Activated naive CD4-positive, alpha-beta T cell treated with anti-CD3 and anti-CD28 coated beads, Interleukin-2, amount 10 ng/mL, durations not matched to agents 7 days and 5 days (primary cell): Measurements from ENCODE around the gene CSNK1G3.

ENCODE experiments used
- CTCF ChIA-PET: fragments of 350-600 bp; sonication (Branson Sonifier 250); formaldehyde crosslinking; loops from one replicate; lab custom pipeline; 2021; ENCODE audit warnings: antibody characterized with exemption; lab: Charles Lee
- DNase-seq: peaks from one replicate; pipeline ENCODE4 v3.0.0-alpha.2; 2020
- H3K27ac Mint-ChIP-seq: one replicate; pipeline ENCODE4 v1.8.0; 2021; ENCODE audit warnings: mild to moderate bottlenecking, moderate library complexity, mixed read lengths
- H3K27me3 Mint-ChIP-seq: one replicate; pipeline ENCODE4 v1.8.0; 2021; ENCODE audit warnings: mild to moderate bottlenecking, mixed read lengths
- H3K36me3 Mint-ChIP-seq: one replicate; pipeline ENCODE4 v1.8.0; 2021; ENCODE audit warnings: mixed read lengths
- H3K4me1 Mint-ChIP-seq: one replicate; pipeline ENCODE4 v1.8.0; 2021; ENCODE audit warnings: mixed read lengths
- H3K4me3 Mint-ChIP-seq: one replicate; pipeline ENCODE4 v1.8.0; 2021; ENCODE audit warnings: mild to moderate bottlenecking, moderate library complexity, mixed read lengths
- H3K9me3 Mint-ChIP-seq: one replicate; pipeline ENCODE4 v1.8.0; 2021; ENCODE audit warnings: mixed read lengths

Gene CSNK1G3

DNA sequence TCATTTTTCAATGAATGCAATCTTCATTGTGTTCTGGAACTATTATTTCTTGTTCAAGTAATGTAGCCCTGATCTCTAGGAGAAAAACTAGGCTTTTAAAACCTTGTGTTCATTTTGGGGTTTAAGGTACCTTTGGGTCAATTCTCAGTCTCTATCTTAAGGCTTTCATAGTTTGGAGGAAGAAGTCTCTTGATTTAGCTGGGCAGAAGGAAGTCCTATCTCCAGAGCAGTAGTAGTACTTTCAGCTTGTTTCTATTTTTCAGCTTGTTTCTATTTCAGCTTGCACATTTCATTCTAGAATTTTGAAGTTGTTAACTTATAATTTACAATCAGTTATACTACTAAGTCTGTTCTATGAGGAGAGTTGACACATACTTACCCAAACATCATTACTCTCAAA lies 15.2 kb downstream of the CSNK1G3 start:
- DNase-seq, result no peak
- CTCF ChIA-PET, result no interaction called here
- Mint-ChIP-seq H3K4me3 (no peak overlapping the region), H3K36me3 (peaks cover 4% of the 10 kb centered on the region), H3K4me1 (peaks cover 6% of the 10 kb centered on the region), H3K9me3 (no peaks in the 10 kb centered on the region), H3K27me3 (no peaks in the 10 kb centered on the region), H3K27ac (no peak overlapping the region)

- Mint-ChIP-seq H3K27ac (no peak overlapping the region), H3K9me3 (no peaks in the 10 kb centered on the region), H3K27me3 (no peaks in the 10 kb centered on the region), H3K4me1 (peaks cover 6% of the 10 kb centered on the region), H3K4me3 (no peak overlapping the region), H3K36me3 (peaks cover 4% of the 10 kb centered on the region)
- DNase-seq, result no peak
- CTCF ChIA-PET, result no interaction called here
Measured at GRCh38 chr5:123528065-123528464, 16.1 kb downstream of the CSNK1G3 start.

- no peak for DNase-seq
- H3K27ac Mint-ChIP-seq, result no peak overlapping the region
- peaks cover 4% of the 10 kb centered on the region for H3K36me3 Mint-ChIP-seq
- CTCF ChIA-PET, result no interaction called here
- H3K4me3 Mint-ChIP-seq, result no peak overlapping the region
- H3K4me1 Mint-ChIP-seq, result peaks cover 6% of the 10 kb centered on the region
- no peaks in the 10 kb centered on the region for H3K9me3 Mint-ChIP-seq
- no peaks in the 10 kb centered on the region for H3K27me3 Mint-ChIP-seq
Measured at GRCh38 chr5:123528878-123529277, 16.9 kb downstream of the CSNK1G3 start.

DNA sequence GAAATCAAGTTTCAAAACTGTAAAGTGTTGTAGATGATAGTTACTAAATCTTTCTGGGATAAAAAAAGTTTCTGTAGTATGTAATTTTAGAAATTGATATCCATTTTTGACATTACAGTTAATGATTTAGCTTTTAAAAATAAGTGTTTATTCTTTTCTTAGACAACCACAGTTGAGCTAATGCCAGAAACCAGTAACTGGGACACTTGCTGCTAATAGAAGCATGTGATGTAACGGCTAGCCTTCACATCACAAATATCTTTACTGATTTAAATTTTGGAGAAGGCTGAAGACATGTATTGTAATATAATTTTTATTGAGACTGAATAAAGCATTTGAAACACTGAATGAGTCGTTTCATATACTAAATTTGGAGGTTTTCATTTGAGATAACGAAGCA lies 18.8 kb downstream of the CSNK1G3 start:
- H3K27ac Mint-ChIP-seq, result no peak overlapping the region
- no peaks in the 10 kb centered on the region for H3K9me3 Mint-ChIP-seq
- CTCF ChIA-PET, result interaction anchor here (0.9 kb wide), 1 partner anchor 30 kb away, joined by 3 read pairs; no protein-coding TSS in a partner anchor
- H3K4me3 Mint-ChIP-seq, result no peak overlapping the region
- DNase-seq, result no peak
- peaks cover 4% of the 10 kb centered on the region for H3K4me1 Mint-ChIP-seq
- H3K27me3 Mint-ChIP-seq, result no peaks in the 10 kb centered on the region
- peaks cover 4% of the 10 kb centered on the region for H3K36me3 Mint-ChIP-seq

GRCh38 chr5:123535648-123536047 lies 23.7 kb downstream of the CSNK1G3 start:
- Mint-ChIP-seq H3K27me3 (no peaks in the 10 kb centered on the region), H3K27ac (no peak overlapping the region), H3K4me3 (no peak overlapping the region), H3K36me3 (no peaks in the 10 kb centered on the region), H3K9me3 (no peaks in the 10 kb centered on the region), H3K4me1 (no peaks in the 10 kb centered on the region)
- CTCF ChIA-PET, result interaction anchor here (0.6 kb wide), 1 partner anchor 114 kb away, joined by 3 read pairs; no protein-coding TSS in a partner anchor
- DNase-seq, result no peak

- H3K27me3 Mint-ChIP-seq, result no peaks in the 10 kb centered on the region
- no peaks in the 10 kb centered on the region for H3K4me1 Mint-ChIP-seq
- no peak overlapping the region for H3K27ac Mint-ChIP-seq
- H3K36me3 Mint-ChIP-seq, result no peaks in the 10 kb centered on the region
- H3K9me3 Mint-ChIP-seq, result no peaks in the 10 kb centered on the region
- DNase-seq, result no peak
- CTCF ChIA-PET, result no interaction called here
- H3K4me3 Mint-ChIP-seq, result no peak overlapping the region
Measured at GRCh38 chr5:123537256-123537655, 25.3 kb downstream of the CSNK1G3 start.

GRCh38 chr5:123537845-123538244 lies 25.9 kb downstream of the CSNK1G3 start:
- Mint-ChIP-seq H3K9me3 (no peaks in the 10 kb centered on the region), H3K27ac (no peak overlapping the region), H3K36me3 (no peaks in the 10 kb centered on the region), H3K4me3 (no peak overlapping the region), H3K4me1 (peaks cover 4% of the 10 kb centered on the region), H3K27me3 (no peaks in the 10 kb centered on the region)
- no peak for DNase-seq
- CTCF ChIA-PET, result no interaction called here

- Mint-ChIP-seq H3K36me3 (no peaks in the 10 kb centered on the region), H3K27ac (no peak overlapping the region), H3K27me3 (no peaks in the 10 kb centered on the region), H3K9me3 (no peaks in the 10 kb centered on the region), H3K4me3 (no peak overlapping the region), H3K4me1 (peaks cover 12% of the 10 kb centered on the region)
- no peak for DNase-seq
- CTCF ChIA-PET, result no interaction called here
Measured at GRCh38 chr5:123538670-123539459, 26.9 kb downstream of the CSNK1G3 start.

DNA sequence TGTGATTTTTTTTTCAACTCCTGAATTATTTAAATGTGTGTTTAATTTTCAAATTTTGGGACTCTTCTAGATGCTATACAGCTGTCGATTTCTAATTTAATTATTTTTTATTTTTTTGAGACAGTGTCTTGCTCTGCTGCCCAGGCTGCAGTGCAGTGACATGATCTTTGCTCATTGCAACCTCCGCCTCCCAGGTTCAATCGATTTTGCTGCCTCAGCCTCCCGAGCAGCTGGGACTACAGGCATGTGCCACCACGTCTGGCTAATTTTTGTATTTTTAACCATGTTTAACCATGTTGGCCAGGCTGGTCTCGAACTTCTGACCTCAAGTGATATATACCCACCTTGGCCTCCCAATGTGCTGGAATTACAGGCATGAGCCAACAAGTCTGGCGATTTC lies 28.6 kb downstream of the CSNK1G3 start:
- Mint-ChIP-seq H3K27me3 (no peaks in the 10 kb centered on the region), H3K27ac (no peak overlapping the region), H3K9me3 (no peaks in the 10 kb centered on the region), H3K4me3 (no peak overlapping the region), H3K36me3 (no peaks in the 10 kb centered on the region), H3K4me1 (peaks cover 14% of the 10 kb centered on the region)
- DNase-seq, result no peak
- CTCF ChIA-PET, result no interaction called here

DNA sequence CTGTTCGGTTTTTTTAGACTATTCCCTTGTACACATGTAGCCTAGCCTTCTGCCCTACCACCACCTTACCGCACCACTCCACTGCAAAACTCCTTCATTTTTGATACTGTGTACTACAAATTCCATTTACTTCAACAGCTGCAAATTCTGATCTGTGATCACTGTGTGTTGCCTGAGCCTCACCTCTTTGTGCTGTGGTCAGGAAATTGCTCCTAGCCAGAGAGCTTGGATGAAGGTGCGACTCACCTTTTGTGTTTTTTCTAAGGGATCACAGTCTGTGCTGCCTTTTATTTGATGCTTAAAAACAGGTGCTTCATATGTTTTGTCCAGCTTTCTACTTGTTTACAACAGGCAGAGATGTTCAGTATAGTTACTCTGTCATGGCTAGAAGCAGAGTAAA lies 31.5 kb downstream of the CSNK1G3 start:
- Mint-ChIP-seq H3K27ac (no peak overlapping the region), H3K9me3 (no peaks in the 10 kb centered on the region), H3K4me1 (peaks cover 15% of the 10 kb centered on the region), H3K27me3 (no peaks in the 10 kb centered on the region), H3K4me3 (no peak overlapping the region), H3K36me3 (peaks cover 2% of the 10 kb centered on the region)
- CTCF ChIA-PET, result interaction anchor here (1.0 to 1.5 kb wide), 2 partner anchors 29 to 121 kb away, joined by 3 to 4 read pairs; no protein-coding TSS in a partner anchor
- DNase-seq, result no peak

DNA sequence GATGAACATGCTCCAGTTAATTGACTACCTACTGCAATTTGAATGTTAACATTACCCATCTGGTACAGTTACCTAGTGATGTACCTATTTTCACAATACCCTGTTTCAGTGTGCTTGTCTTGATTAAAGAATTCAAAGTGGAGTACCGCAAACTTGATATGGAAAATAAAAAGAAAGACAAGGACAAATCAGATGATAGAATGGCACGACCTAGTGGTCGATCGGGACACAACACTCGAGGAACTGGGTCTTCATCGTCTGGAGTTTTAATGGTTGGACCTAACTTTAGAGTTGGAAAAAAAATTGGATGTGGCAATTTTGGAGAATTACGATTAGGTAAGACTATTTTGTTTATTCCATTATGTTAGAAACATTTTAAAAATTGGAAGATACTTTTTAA lies 33.5 kb downstream of the CSNK1G3 start:
- CTCF ChIA-PET, result interaction anchor here (0.7 to 1.1 kb wide), 2 partner anchors 59 to 123 kb away, joined by 3 to 4 read pairs; no protein-coding TSS in a partner anchor
- no peak overlapping the region for H3K4me3 Mint-ChIP-seq
- H3K27ac Mint-ChIP-seq, result no peak overlapping the region
- peak; percentile 32 for DNase-seq
- peaks cover 6% of the 10 kb centered on the region for H3K36me3 Mint-ChIP-seq
- H3K9me3 Mint-ChIP-seq, result no peaks in the 10 kb centered on the region
- peaks cover 33% of the 10 kb centered on the region for H3K4me1 Mint-ChIP-seq
- no peaks in the 10 kb centered on the region for H3K27me3 Mint-ChIP-seq

- CTCF ChIA-PET, result no interaction called here
- peaks cover 33% of the 10 kb centered on the region for H3K4me1 Mint-ChIP-seq
- DNase-seq, result no peak
- H3K36me3 Mint-ChIP-seq, result peaks cover 6% of the 10 kb centered on the region
- H3K9me3 Mint-ChIP-seq, result no peaks in the 10 kb centered on the region
- no peak overlapping the region for H3K4me3 Mint-ChIP-seq
- H3K27me3 Mint-ChIP-seq, result no peaks in the 10 kb centered on the region
- H3K27ac Mint-ChIP-seq, result no peak overlapping the region
Measured at GRCh38 chr5:123546657-123547056, 34.7 kb downstream of the CSNK1G3 start.

GRCh38 chr5:123549256-123549904 lies 37.4 kb downstream of the CSNK1G3 start:
- CTCF ChIA-PET, result interaction anchor here (1.1 to 1.6 kb wide), 3 partner anchors 38 to 126 kb away, joined by 4 to 7 read pairs (median 6); partner anchors contain the start of genes CEP120 and CSNK1G3

GRCh38 chr5:123554601-123555000 lies 42.6 kb downstream of the CSNK1G3 start:
- Mint-ChIP-seq H3K27ac (no peak overlapping the region), H3K27me3 (no peaks in the 10 kb centered on the region), H3K9me3 (no peaks in the 10 kb centered on the region), H3K4me1 (peaks cover 11% of the 10 kb centered on the region), H3K36me3 (peaks cover 14% of the 10 kb centered on the region), H3K4me3 (no peak overlapping the region)
- DNase-seq, result no peak
- CTCF ChIA-PET, result no interaction called here

More at GRCh38 chr5:123549256-123549904, 37.4 kb downstream of the CSNK1G3 start:
- DNase-seq, result peak; percentile 66
- H3K27ac Mint-ChIP-seq, result peak overlapping the region; percentile 71
- no peak overlapping the region for H3K4me3 Mint-ChIP-seq
- H3K36me3 Mint-ChIP-seq, result peaks cover 6% of the 10 kb centered on the region
- H3K4me1 Mint-ChIP-seq, result peaks cover 22% of the 10 kb centered on the region
- H3K9me3 Mint-ChIP-seq, result no peaks in the 10 kb centered on the region
- H3K27me3 Mint-ChIP-seq, result no peaks in the 10 kb centered on the region
